ENCODE measurements around the gene APOL1. TPM values are rescaled to one million over a fixed set of nuclear protein-coding genes. Genes with fewer than 3 reads are reported as not detected.

Gene APOL1
- total RNA-seq, 6 donors from 2014 or later: 31.9 to 90.5 (median 52.0) TPM

- H3K4me1 ChIP-seq: peaks cover 0 to 16% (median 15%) of the 10 kb centered on the region in 4 donors
- TF ChIP-seq POLR2AphosphoS5 (IDR thresholded peaks at IDR 0.05): peak in 1 of 2 donors; percentile 10
- no peak for TF ChIP-seq CTCF (IDR thresholded peaks at IDR 0.05)
- WGBS, 2 donors: 88 to 89% methylated on average over 18 to 29 of the region's 29 CpGs
- H3K27me3 ChIP-seq: no peaks in the 10 kb centered on the region
- no peaks in the 10 kb centered on the region for H3K9me3 ChIP-seq
- DNase-seq (no peak), ATAC-seq (ENCODE audit: low FRiP score in 2 of 2) (peak in 1 of 2 donors; percentile 17)
- no peak overlapping the region for H3K4me3 ChIP-seq
- peaks cover 75 to 95% (median 85%) of the 10 kb centered on the region in 4 donors for H3K36me3 ChIP-seq
- peak overlapping the region in 1 of 4 donors; percentile 4 for H3K27ac ChIP-seq
Measured at GRCh38 chr22:36291831-36292740, 39.2 kb downstream of the APOL1 start.

DNA sequence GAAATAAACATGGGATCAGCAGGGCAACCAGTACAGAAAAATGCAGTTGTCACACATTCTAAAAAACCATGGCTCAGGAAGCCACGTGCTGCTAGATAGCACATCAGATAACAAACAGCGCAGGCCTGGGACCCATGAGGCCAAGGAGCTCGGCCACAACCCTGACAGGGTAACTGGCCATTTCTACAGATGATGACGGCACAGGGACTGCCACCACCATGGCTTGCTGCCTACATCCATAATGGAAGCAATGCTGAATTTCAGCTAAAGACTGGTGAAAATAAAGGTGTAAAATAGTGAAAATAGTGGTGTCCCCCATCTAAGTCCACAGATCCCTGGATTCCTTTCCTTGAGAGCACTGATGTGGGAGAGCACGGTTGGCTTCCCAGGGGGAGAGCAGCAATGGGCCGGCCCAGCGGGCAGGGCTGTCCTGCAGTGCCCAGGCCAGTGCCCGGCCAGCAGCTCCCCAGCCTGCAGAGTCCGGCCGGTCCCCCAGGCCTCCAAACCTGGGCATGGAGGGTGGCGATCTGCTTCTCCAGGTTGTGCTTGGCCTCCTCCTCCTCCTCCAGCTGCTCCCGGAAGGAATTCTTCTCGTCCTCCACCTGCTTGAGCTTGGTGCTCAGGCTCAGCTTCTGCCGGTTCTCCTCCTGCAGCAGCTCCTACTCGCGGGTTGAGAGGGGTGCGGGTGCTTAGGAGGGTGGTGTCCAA, 40.0 kb downstream of the APOL1 start:
- H3K4me1 ChIP-seq: peaks cover 0 to 16% (median 15%) of the 10 kb centered on the region in 4 donors
- no peaks in the 10 kb centered on the region for H3K9me3 ChIP-seq
- DNase-seq (no peak), ATAC-seq (ENCODE audit: low FRiP score in 2 of 2) (no peak)
- peaks cover 78 to 95% (median 85%) of the 10 kb centered on the region in 4 donors for H3K36me3 ChIP-seq
- no peak for TF ChIP-seq EP300 (IDR thresholded peaks at IDR 0.05)
- TF ChIP-seq CTCF (IDR thresholded peaks at IDR 0.05): no peak
- no peak for TF ChIP-seq POLR2AphosphoS5 (IDR thresholded peaks at IDR 0.05)
- TF ChIP-seq POLR2A (IDR thresholded peaks at IDR 0.05): no peak
- no peak overlapping the region for H3K27ac ChIP-seq
- no peak overlapping the region for H3K4me3 ChIP-seq
- H3K27me3 ChIP-seq: no peaks in the 10 kb centered on the region
- WGBS, 2 donors: 90 to 91% methylated on average over 16 to 17 of the region's 17 CpGs

DNA sequence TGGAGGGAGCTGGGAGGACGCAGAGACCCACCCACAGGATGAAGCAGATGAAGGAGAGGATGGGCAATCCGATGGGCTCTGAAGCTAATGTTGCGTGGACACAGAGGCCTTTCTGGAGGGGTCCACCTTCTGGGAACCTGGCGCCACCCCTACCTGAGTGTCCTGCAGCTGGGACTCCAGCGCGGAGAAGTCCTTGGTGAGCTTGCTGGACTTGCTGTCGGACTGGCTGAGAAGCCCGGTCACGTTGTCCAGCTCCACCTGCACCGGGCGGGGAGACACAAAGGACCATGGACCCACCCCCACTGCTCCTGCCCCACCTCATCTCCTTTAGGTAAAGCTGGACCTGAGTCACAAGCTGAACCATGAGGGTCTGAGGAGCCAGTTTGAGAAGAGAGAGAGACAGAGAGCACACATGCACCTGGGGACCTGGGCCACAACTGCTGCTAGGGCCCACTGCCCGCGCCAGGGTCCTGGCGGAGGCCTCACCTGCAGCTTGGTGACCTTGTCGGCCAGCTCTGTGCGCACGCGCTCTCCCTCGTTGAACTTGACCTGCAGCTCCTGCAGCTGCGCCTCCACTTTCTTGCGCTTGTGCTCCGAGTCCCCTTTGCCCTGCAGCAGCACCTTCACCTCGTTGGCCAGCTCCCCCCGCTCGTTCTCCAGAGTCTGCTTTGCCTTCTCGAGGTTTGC, 40.8 kb downstream of the APOL1 start:
- Histone ChIP-seq H3K27me3 (no peaks in the 10 kb centered on the region), H3K9me3 (no peaks in the 10 kb centered on the region), H3K27ac (no peak overlapping the region), H3K4me3 (no peak overlapping the region), H3K36me3 (peaks cover 78 to 95% (median 85%) of the 10 kb centered on the region in 4 donors), H3K4me1 (peaks cover 0 to 14% (median 10%) of the 10 kb centered on the region in 4 donors)
- TF ChIP-seq CTCF (IDR thresholded peaks at IDR 0.05): no peak
- no peak for TF ChIP-seq POLR2A (IDR thresholded peaks at IDR 0.05)
- TF ChIP-seq POLR2AphosphoS5 (IDR thresholded peaks at IDR 0.05): no peak
- TF ChIP-seq EP300 (IDR thresholded peaks at IDR 0.05): no peak
- DNase-seq (no peak), ATAC-seq (ENCODE audit: low FRiP score in 2 of 2) (no peak)
- WGBS, 2 donors: 92 to 96% methylated on average over 20 to 26 of the region's 26 CpGs

DNA sequence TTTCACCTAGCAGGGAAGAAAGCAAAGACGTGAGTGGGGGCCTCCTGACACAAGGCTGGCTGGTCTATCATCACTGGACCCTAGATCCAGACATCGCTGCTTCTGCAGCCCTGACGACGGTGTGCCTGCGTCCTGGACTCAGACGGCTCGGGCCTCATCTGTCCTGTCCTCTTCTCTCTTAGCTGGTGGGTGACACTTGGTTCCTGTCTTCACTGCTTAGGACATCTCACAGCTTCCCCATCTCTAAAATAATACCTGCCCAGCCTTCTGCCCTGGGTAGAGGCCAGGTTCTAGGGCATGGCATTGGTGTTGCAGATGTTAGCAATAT, 41.3 kb downstream of the APOL1 start:
- WGBS, 2 donors: 94 to 98% methylated on average over 7 of the region's 7 CpGs
- H3K36me3 ChIP-seq: peaks cover 81 to 95% (median 85%) of the 10 kb centered on the region in 4 donors
- ATAC-seq (ENCODE audit: low FRiP score in 2 of 2) (no peak), DNase-seq (no peak)
- H3K4me3 ChIP-seq: no peak overlapping the region
- H3K27ac ChIP-seq: no peak overlapping the region
- no peaks in the 10 kb centered on the region for H3K9me3 ChIP-seq
- no peak for TF ChIP-seq POLR2A (IDR thresholded peaks at IDR 0.05)
- TF ChIP-seq CTCF (IDR thresholded peaks at IDR 0.05): no peak
- no peak for TF ChIP-seq POLR2AphosphoS5 (IDR thresholded peaks at IDR 0.05)
- TF ChIP-seq EP300 (IDR thresholded peaks at IDR 0.05): no peak
- H3K4me1 ChIP-seq: peaks cover 0 to 9% (median 6%) of the 10 kb centered on the region in 4 donors
- H3K27me3 ChIP-seq: no peaks in the 10 kb centered on the region

All from upper lobe of left lung (tissue), 6 donors.